DMS79 treated with DMSO at 0.1 percent for 48 hours (cell line): ENCODE results near the gene VPS13C.

Experiments
- DNase-seq: peaks from one replicate; lab custom pipeline; 2025; lab: John Stamatoyannopoulos, UW

Gene VPS13C

GRCh38 chr15:61935493-61935892 is 124.8 kb downstream of the VPS13C start:
- no peak for DNase-seq

- DNase-seq: no peak
Measured at GRCh38 chr15:61929452-61929851, 130.8 kb downstream of the VPS13C start.

DNA sequence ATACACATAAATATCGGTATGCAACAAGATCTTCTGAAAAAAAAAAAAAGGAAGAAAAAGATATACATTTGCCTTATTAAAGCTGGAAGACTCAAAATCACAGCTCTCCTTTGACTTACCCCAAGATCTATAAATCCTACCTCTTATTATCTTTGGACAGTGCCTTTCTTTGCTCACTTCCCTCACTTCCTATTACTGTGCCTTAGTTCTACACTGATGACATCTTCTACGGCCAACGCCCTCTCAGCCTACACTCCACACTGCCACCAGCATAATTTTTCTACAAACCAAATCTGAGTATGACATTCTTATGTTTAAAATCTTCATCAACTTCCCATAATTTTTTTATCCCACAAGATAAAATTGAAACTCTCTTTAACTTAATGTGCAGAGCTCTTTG is 137.1 kb downstream of the VPS13C start:
- DNase-seq: no peak

- no peak for DNase-seq
Measured at GRCh38 chr15:61921093-61921492, 139.2 kb downstream of the VPS13C start.

DNA sequence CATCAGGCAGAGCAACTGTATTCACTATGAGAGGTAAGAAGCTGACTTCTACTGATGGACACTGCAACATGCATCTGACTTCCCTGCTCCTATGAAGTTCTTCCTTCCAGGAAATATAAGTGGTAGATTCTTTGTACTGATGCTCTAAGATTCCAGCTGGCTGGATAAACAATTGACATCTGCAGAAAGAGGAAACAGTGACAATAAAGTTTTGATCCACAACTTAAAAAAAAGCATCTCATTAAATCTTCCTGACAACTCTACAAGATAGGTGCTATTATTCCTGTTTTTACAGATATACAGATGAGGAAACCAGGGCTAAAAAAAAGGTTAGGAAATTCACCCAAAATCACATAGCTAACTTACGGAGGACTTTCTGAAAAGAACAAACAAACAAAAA is 142.8 kb downstream of the VPS13C start:
- no peak for DNase-seq

GRCh38 chr15:61916104-61916503 is 144.1 kb downstream of the VPS13C start:
- DNase-seq: no peak

GRCh38 chr15:61915640-61916039 is 144.6 kb downstream of the VPS13C start:
- DNase-seq: no peak

- no peak for DNase-seq
Measured at GRCh38 chr15:61910839-61911369, 149.3 kb downstream of the VPS13C start.

GRCh38 chr15:61908241-61908640 is 152.0 kb downstream of the VPS13C start:
- no peak for DNase-seq

- no peak for DNase-seq
Measured at GRCh38 chr15:61907753-61908086, 152.5 kb downstream of the VPS13C start.

GRCh38 chr15:61906961-61907752 is 153.1 kb downstream of the VPS13C start:
- no peak for DNase-seq

GRCh38 chr15:61893146-61893545 is 167.1 kb downstream of the VPS13C start:
- DNase-seq: no peak

GRCh38 chr15:61892140-61892539 is 168.1 kb downstream of the VPS13C start:
- no peak for DNase-seq

- DNase-seq: no peak
Measured at GRCh38 chr15:61890106-61890505, 170.1 kb downstream of the VPS13C start.

GRCh38 chr15:61889706-61890105 is 170.5 kb downstream of the VPS13C start:
- DNase-seq: no peak

DNA sequence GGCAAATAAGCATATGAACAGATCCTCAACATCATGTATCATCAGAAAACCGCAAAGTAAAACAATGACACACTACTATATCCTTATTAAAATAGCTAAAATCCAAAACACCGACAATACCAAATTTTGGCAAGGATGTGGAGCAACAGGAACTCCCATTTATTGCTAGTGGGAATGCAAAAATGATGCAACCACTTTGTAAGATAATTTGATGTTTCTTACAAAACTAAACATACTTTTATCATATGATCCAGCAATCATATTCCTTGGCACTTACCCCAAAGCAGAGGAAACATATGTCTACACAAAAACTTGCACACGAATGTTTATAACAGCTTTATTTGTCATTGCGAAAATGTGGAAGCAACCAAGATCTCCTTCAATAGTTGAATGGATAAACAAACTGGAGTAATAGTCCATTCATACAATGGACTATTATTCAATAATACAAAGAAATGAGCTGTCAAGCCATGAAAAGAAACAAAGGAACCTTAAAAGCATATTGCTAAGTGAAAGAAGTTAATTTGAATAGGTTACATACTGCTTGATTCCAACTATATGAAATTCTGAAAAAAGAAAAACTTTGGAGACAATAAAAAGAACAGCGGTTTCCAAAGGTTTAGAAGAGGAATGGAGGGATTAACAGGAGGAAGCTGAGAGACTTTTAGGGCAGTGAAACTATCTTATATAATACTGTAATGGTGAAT is 172.0 kb downstream of the VPS13C start:
- no peak for DNase-seq

GRCh38 chr15:61880084-61880483 is 180.2 kb downstream of the VPS13C start:
- peak; percentile 50 for DNase-seq

DNA sequence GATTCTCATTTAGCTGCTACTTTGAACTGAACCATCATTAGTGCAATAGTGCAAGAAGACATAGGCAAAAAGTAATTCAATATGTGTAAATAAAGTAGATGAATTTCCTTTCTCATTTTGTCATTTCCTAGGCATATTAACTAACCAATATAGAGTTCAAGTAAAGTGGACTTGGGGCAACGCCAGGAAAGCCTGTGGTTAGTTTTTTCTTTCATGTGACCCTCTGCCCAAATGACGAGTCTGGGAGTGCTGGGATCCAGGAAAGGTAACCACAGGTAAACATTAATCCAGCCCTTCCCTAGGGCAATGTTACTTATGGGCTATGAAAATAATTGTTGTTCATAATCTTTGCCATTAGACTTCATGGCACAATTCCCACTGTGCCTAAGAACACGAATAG is 181.0 kb downstream of the VPS13C start:
- DNase-seq: peak; percentile 73

DNA sequence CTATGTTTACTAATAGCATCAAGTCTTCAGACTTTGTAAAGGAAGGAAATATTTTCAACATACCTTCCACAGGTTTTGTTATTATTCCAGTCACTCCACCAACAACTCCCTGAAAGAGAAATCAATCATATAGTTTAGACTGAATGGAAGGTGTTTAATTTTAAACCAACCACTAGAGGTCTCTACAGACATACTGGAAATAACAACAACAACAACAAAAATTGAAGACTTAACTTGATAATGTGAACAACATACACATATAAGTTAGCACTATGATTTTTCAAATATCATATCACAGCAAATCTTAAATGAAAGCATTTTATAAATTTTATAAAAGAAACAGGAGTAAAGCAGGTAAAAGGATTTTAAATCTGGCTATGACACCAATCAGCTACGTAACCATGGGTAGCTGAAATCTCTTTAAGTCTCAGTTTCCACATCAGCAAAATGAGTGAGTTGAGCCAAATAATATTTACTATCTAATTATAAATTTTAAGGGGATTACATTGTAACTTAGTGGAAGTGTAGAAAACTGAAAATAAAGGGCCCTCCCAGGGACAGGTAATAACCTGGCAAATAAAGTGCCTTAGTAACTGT is 188.2 kb downstream of the VPS13C start:
- peak; percentile 13 for DNase-seq

GRCh38 chr15:61869656-61870055 is 190.6 kb downstream of the VPS13C start:
- DNase-seq: no peak

DNA sequence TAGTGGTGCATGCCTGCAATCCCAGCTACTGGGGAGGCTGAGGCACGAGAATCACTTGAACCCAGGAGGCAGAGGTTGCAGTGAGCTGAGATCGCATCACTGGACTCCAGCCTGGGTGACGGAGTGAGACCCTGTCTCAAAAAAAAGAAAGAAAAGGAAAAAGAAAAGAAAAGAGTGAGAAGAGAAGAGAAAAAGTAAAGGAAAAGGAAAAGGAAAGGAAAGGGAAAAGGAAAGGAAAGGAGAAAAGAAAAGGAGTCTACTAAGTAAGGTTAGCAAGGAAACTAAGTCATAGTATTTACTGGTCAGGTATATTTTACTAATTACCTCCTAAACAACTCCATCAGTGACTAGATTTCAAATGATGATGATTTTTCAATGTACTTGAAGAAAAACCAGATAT is 198.3 kb downstream of the VPS13C start:
- no peak for DNase-seq

DNA sequence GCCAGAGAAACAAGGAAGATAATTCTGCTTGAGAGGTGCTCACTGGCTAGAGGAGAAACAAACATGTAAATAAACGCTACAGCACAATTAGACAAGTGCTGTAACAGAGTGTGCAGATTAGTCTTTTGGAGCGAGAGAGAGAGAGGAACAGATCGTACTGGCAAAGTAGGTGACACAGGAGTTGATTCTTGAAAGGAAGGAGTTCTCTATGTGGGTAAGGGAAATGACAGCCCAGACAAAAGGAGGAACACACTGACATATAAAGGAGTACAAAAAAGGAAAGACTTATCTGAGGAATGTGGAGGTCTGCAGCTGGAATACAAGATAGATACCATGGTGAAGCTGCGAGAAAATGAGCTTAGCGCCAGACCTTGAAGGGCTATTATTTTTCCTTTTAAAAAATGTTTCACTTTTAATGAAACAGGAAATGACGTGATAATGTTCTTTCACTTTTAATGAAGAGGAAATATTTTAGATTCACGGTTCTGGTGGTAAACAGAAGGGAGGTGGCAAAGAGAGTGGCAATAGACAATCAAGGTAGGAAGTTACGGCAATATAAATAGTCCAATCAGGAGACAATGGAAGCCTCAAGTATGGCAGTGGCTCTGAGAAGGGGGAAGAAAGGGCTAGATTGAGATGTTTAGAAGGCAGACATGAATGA is 202.9 kb downstream of the VPS13C start:
- no peak for DNase-seq

DNA sequence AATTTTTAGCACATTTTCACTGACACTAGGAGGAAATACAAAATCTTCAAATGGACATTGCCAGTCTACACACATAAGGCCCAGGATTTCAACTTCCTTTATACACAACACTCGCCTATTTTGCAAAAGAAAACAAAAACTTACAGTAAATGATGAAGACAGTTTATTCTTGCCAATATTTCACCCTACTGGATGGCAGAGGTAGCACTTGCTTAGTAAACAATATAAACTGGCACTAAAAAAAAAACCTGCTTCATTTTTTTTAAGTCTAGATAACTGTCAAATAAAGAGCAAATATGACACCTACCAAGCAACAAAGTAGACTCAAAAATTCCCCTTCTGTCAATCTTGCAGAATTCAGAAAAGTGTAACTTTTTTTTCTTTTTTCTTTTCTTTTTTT is 204.0 kb downstream of the VPS13C start:
- DNase-seq: no peak
